COR-L47 (cell line): Measurements from ENCODE around the gene SMARCD1.

Source experiments
- DNase-seq: peaks from one replicate; lab custom pipeline; 2025; lab: John Stamatoyannopoulos, UW

Gene SMARCD1

DNA sequence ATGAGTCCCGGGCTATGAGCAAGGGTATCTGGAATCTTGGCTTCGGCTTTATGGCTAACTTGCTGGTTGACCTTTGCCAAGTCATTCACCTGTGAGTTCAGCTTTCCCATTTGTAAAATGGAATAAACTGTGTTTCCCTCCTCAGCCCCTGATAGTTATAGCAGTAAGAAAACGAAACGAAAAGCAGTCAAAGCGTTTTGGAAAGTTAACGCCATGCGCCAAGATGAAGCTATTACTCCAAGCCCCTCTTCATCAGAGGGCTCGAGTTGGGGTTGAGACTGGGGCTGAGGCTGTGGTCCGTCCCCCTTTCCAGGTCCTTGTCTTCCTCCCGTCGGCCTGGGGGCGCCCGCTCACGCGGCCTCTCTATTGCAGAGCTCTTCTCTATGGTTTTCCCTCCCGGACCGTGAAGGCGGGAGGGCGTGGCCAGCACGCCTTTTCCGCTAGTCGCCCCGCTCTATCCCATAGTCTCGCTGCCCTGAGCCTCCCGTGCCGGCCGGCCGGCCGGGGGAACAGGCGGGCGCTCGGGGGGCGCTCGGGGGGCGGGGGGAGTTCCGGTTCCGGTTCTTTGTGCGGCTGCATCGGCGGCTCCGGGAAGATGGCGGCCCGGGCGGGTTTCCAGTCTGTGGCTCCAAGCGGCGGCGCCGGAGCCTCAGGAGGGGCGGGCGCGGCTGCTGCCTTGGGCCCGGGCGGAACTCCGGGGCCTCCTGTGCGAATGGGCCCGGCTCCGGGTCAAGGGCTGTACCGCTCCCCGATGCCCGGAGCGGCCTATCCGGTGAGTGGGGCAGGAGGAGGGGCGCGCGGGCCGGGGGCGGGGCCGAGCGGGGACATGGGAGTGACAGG, at the start of gene SMARCD1:
TSS of gene SMARCD1 (plus strand) at position 568 of the 840 bp plus-strand sequence. CDS start at position 596, 28 bp downstream.
- DNase-seq = peak; percentile 93

GRCh38 chr12:50038336-50038735, 46.8 kb upstream of the SMARCD1 start:
- DNase-seq = no peak

- peak; percentile 78 for DNase-seq
These were observed 45.8 kb upstream of the SMARCD1 start for GRCh38 chr12:50039151-50039835.

GRCh38 chr12:50040657-50041056, 44.5 kb upstream of the SMARCD1 start:
- no peak for DNase-seq

DNA sequence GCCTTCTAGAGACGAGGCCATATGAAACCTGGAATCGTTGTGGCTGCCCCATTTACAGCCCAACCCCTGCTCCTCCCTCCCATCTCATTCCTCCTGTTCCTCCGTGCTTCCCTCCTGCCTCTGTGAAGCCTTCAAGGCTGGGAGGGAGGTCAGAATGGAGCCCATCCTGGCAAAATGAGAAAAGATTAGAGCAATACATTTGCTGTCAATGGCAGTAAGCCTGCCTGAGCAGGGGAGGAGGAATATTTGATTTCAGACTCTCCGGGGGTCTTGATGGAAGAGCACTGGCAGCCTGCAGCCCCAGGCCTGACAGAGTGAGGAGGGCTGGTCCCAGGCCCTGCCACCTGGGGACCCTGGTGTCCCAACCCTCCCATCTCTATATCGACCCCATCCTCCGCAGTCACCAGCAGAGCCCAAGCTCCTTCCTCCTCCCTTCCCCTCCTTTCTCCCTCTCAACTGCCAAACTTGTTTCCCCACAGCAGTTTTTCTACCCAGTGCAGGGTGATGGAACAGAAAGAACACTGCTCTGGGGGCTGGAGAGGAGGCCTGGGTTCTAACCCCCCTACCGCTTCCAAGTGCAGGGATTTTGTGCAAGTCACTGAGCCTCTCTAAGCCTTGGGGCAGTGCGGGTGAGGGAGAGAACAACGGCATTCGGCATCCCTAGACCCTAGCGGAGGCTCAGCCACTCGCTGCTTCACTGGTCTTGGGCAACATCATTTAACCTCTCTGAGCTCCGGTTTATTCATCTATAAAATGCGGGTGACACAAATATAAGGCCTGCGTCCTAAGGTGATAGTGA, 43.9 kb upstream of the SMARCD1 start:
- DNase-seq = no peak

DNA sequence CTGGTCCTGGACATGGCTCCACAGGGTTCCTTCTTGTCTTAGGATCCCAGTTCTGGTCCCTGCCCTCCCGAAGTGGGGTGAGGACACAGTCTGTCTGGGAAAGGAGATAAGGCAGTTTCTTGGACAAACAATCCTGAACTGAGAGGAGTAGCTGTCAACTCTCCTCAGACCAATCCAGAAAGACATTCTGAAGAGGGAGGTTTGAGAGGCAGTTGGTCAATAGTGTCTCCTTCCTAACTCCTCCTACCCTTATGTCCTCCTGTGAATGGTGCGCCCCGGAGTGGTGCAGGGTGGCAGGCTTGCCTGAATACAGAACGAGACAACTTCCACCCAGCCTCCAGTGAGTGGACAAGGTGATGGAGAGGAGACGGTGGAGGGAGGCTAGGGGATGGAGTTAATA, 43.2 kb upstream of the SMARCD1 start:
- no peak for DNase-seq

GRCh38 chr12:50042693-50043092, 42.4 kb upstream of the SMARCD1 start:
- no peak for DNase-seq

- no peak for DNase-seq
These were observed 41.8 kb upstream of the SMARCD1 start for GRCh38 chr12:50043308-50043707.

- no peak for DNase-seq
These were observed 41.3 kb upstream of the SMARCD1 start for GRCh38 chr12:50043854-50044253.

DNA sequence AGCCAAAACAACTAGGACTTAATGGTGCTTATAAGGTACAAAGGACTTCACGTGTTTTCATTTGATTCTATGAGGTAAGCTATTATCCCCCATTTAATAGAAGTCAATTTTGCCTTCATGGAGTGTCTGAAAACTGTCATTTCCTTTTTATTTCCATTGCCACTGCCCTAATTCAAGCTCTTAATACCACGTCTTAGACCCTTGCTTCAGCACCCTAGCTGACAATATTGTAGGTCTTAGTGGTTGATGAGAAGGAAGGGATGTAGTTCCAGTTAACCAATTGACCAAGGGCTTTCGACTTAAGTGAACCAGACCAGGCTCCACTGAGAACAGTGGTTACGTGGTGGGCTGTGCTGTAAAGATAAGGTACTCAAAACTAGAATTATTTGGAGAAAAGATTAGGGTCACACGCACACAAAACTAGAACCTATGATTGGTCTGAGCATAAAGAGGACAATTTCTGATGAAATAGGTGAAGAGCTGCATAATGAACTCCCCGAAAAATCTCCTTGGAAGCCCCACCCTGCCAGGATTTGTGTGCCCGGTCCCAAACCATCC, 37.4 kb upstream of the SMARCD1 start:
- no peak for DNase-seq

DNA sequence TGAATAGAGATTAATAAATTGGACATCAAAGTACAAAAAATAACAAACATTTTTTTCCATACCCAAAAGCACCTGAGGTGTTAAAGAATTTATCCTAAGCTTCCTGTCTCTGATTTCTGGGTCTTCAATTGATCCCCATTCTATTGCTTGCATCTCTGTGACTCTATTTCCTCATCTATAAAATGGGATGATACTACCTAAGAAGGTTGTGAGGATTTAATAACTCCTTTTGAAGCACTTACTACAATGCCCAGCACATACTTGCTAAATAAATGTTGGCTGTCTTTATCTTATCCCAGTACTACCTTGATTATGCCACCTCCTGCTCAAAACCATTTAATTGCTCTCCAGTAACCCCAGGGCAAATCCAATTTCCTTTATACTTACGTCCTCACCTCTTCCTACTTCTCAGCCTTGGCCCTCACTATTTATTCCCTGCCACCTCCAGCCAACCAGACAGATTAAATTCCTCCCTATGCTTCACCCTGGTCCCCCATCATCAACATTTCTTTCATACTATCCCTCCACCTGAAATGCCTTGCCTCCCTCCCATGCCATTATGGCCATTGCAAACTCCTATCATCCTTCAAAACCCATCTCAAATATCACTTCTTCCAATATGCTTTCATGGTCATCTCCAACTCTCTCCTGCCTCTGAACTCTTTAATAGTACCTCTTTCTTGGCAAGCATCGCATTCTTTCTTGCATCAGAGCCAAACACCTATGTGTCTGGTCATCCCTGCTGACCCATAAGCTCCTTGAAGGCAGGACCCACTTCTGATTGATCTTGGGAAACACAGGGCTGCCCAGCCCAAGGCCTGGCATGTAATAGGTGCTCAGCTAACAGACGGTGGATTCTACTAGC, 35.7 kb upstream of the SMARCD1 start:
- no peak for DNase-seq

DNA sequence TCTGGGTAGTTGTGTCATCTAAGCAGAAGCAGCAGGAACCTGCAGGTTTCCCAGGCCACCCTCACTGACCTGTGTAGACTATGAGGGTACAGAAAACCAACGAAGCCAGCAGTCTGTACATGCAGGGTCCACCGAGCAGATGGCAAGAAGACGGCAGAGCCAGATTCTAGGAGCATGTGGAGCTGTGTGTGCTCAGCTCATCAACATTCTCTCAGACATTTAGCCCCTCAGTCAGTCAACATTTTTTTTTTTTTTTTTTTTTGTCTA, 35.1 kb upstream of the SMARCD1 start:
- no peak for DNase-seq

- no peak for DNase-seq
These were observed 34.6 kb upstream of the SMARCD1 start for GRCh38 chr12:50050410-50051098.

DNA sequence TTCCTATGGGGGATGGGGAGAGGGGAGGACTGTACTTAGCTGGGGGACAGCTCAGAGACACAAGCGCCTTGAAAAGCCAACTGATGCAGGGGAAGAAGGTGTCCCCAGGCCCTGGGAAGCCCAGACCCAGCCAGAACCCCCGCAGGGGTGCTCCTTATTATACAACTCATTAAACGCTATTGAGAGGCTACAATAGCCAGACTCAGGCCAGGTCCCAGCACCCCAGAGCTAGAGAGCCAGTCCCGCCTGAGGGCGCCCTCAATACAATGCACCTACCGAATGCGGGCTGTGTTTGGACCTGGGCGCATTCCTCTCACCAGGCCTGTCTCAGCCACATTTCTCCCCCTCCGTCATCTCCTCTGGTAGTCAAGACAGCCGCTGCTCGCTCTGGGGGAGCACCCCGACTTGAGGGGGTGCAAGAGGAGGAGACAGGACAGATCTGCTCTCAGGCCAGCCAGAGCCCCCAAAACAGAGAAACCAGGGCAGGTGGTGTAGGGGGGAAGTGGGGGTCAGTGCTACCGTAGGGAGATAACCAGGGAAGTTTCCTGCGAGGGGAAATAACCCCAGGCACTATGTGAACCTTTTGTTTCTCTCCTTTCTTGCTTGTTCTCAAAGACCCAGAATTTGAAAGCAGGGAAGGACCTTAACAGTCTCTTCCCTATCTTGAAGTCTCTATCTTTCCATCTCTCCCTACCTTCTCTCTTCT, 33.9 kb upstream of the SMARCD1 start:
- no peak for DNase-seq

DNA sequence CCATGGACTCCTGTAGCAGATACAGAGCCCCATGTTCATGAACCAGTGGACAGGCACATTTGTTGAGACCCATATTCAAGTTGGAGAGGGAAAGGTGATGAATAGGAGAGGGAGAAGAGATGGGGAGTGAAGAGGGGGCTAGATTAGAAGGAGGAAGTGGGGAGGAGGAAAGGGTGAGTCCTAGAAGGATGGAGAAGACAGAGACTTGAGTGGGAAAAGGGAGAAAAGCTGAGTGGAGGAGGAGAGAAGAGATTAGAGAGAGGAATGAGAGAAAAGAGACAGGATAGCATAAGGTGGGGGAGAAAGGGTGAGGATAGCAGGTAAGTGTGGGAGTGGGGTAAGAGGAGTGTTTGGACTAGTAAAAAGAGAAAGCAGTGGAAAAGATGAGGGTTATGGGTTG, 32.6 kb upstream of the SMARCD1 start:
- no peak for DNase-seq

DNA sequence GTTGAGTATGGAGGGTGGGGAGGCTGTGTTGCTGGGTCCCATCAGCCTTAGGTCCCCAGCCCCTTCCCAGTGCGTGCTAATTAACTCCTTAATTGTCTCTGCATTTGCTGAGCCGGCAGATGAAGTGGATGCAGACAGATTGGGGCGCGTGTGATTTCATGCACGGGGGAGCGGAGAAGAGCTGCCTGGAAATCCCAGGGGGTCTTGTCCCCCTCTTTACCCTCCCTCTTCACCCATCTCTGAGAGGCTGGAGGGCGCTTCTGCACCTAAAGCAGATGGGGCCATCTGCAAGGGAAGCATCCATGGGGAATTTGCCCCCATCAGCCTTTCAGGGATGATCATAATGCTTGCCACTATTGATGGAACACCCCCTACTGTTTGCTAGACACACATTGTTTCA, 32.2 kb upstream of the SMARCD1 start:
- DNase-seq = no peak

GRCh38 chr12:50053583-50053982, 31.6 kb upstream of the SMARCD1 start:
- no peak for DNase-seq

DNA sequence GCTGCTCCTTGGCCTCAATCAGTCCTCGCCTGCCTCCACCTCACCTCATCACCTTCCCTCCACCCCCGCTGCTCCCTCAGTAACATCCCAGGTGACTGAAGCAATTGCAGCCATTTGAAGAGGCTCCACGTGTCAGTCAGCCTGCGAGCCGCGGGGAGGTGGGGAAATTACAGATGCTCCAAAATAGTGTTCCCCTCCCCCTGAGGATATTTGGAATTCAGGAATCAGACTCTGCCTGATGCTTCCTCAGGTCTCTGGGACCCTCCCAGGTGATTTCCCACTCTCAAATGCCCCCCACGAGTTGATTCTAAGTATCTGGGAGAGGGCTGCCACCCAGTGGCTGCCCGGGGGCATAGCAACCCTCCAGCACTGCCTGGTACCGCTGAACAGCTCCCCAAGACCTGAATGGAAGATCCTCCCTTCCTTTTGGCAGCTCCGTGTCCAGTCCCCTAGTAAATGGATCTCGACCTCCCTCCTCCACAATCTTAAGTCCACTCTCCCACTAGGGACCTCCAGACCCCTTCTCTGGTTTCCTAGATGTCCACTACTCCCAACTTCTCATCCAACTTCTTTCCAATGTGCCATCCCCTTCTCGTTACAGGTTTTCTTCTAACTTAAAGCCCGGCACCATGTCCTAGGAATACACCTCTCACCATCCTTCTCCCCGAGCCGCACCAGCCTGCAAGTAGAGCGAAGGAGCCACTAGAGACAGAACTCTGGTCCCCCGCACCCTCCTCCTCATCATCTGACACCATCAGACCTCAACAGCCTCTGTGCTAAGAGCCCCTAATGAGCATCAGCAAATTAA, 29.1 kb upstream of the SMARCD1 start:
- peak; percentile 31 for DNase-seq

GRCh38 chr12:50056639-50056976, 28.5 kb upstream of the SMARCD1 start:
- no peak for DNase-seq
